ENCODE results near the gene CADPS2. TPM values are rescaled to one million over a fixed set of nuclear protein-coding genes. Genes with fewer than 3 reads are reported as not detected.

The CADPS2 gene
- total RNA-seq, 1 donor: 27.2 TPM

- no peak for TF ChIP-seq CTCF (IDR thresholded peaks at IDR 0.05; ENCODE audit: insufficient read depth, low read depth, low read length)
- no peak for DNase-seq (ENCODE audit: low read depth)
- no peak overlapping the region for H3K4me3 ChIP-seq (ENCODE audit: low read depth, low read length)
Observed at GRCh38 chr7:122397381-122397780, 488.9 kb downstream of the CADPS2 start.

- no peak for DNase-seq (ENCODE audit: low read depth)
- no peak for TF ChIP-seq CTCF (IDR thresholded peaks at IDR 0.05; ENCODE audit: insufficient read depth, low read depth, low read length)
- no peak overlapping the region for H3K4me3 ChIP-seq (ENCODE audit: low read depth, low read length)
Observed at GRCh38 chr7:122394512-122394911, 491.7 kb downstream of the CADPS2 start.

GRCh38 chr7:122384528-122384927 is 501.7 kb downstream of the CADPS2 start:
- TF ChIP-seq CTCF (IDR thresholded peaks at IDR 0.05; ENCODE audit: insufficient read depth, low read depth, low read length): no peak
- H3K4me3 ChIP-seq (ENCODE audit: low read depth, low read length): no peak overlapping the region
- no peak for DNase-seq (ENCODE audit: low read depth)

GRCh38 chr7:122383934-122384333 is 502.3 kb downstream of the CADPS2 start:
- no peak for TF ChIP-seq CTCF (IDR thresholded peaks at IDR 0.05; ENCODE audit: insufficient read depth, low read depth, low read length)
- no peak overlapping the region for H3K4me3 ChIP-seq (ENCODE audit: low read depth, low read length)
- DNase-seq (ENCODE audit: low read depth): no peak

GRCh38 chr7:122380992-122381391 is 505.3 kb downstream of the CADPS2 start:
- no peak overlapping the region for H3K4me3 ChIP-seq (ENCODE audit: low read depth, low read length)

GRCh38 chr7:122379491-122379890 is 506.8 kb downstream of the CADPS2 start:
- H3K4me3 ChIP-seq (ENCODE audit: low read depth, low read length): no peak overlapping the region
- no peak for TF ChIP-seq CTCF (IDR thresholded peaks at IDR 0.05; ENCODE audit: insufficient read depth, low read depth, low read length)
- DNase-seq (ENCODE audit: low read depth): no peak

More at GRCh38 chr7:122380992-122381391, 505.3 kb downstream of the CADPS2 start:
- DNase-seq (ENCODE audit: low read depth): no peak
- TF ChIP-seq CTCF (IDR thresholded peaks at IDR 0.05; ENCODE audit: insufficient read depth, low read depth, low read length): no peak

- DNase-seq (ENCODE audit: low read depth): no peak
- no peak overlapping the region for H3K4me3 ChIP-seq (ENCODE audit: low read depth, low read length)
- no peak for TF ChIP-seq CTCF (IDR thresholded peaks at IDR 0.05; ENCODE audit: insufficient read depth, low read depth, low read length)
Observed at GRCh38 chr7:122369756-122370155, 516.5 kb downstream of the CADPS2 start.
